GM12892 (cell line): ENCODE data around the gene NRN1L.

Source experiments
- POLR2A ChIP-seq: IDR thresholded peaks from 2 replicates; pipeline ENCODE4 v1.6.1; 2011; ENCODE audit warnings: low read depth, low read length, control low read depth
- TAF1 ChIP-seq: IDR thresholded peaks from 2 replicates; pipeline ENCODE4 v1.6.1; 2011; ENCODE audit warnings: low read depth, mild to moderate bottlenecking, control low read depth, low read length, borderline replicate concordance

GRCh38 chr16:67914758-67915495 is 30.2 kb downstream of the NRN1L start:
- TF ChIP-seq POLR2A (no peak), TAF1 (no peak)
